Heart left ventricle (tissue), 16 donors: ENCODE measurements around the gene ARMH4. TPM values are rescaled to one million over a fixed set of nuclear protein-coding genes. Genes with fewer than 3 reads are reported as not detected.
A peak's percentile ranks its signal among the peaks of the same experiment; 100 is the strongest.

ENCODE experiments used
- ATAC-seq, 4 donors: fragments of 200-7000 bp; cut with Tn5 transposase; one replicate each; pipeline ENCODE4 v1.9.1; 2020 to 2022; ENCODE audit warnings: moderate library complexity in 4 of 4, mild to moderate bottlenecking in 3 of 4, moderate number of reproducible peaks in 1 of 4
- DNase-seq, 5 donors: peaks; one replicate each; pipeline ENCODE4 v3.0.0-alpha.2; 2020
- H3K27ac ChIP-seq, 12 donors: fragments of 200-600 bp; sonication (generic) in 4 of 12; one replicate each; pipeline versions ENCODE4 v1.5.0 to v1.8.0; 2016 to 2022; ENCODE audit warnings: mild to moderate bottlenecking in 2 of 12
- H3K27me3 ChIP-seq, 9 donors: fragments of 200-600 bp; sonication (generic) in 2 of 9; one replicate each; pipeline versions ENCODE4 v1.5.1 to v1.8.0; 2016 to 2022; ENCODE audit warnings: mild to moderate bottlenecking in 3 of 9
- H3K36me3 ChIP-seq, 9 donors: fragments of 200-600 bp; sonication (generic) in 2 of 9; one replicate each; pipeline versions ENCODE4 v1.5.0 to v1.8.0; 2018 to 2022; ENCODE audit warnings: mild to moderate bottlenecking in 2 of 9
- H3K4me1 ChIP-seq, 12 donors: fragments of 200-600 bp; sonication (generic) in 4 of 12; one replicate each; pipeline versions ENCODE4 v1.5.0 to v1.8.0; 2016 to 2022; ENCODE audit warnings: mild to moderate bottlenecking in 3 of 12
- H3K4me3 ChIP-seq, 12 donors: fragments of 200-600 bp; sonication (generic) in 4 of 12; one replicate each; pipeline versions ENCODE4 v1.5.0 to v1.8.0; 2017 to 2022; ENCODE audit warnings: mild to moderate bottlenecking in 9 of 12, moderate library complexity in 4 of 12
- H3K9me3 ChIP-seq, 12 donors: fragments of 200-600 bp; sonication (generic) in 4 of 12; one replicate each; pipeline versions ENCODE4 v1.5.0 to v1.8.0; 2016 to 2022; ENCODE audit warnings: mild to moderate bottlenecking in 1 of 12
- CTCF ChIP-seq, 12 donors: fragments of 200-600 bp; sonication (generic) in 4 of 12; IDR thresholded peaks; one replicate each; pipeline versions ENCODE4 v1.5.0 to v1.8.0; 2018 to 2022; ENCODE audit warnings: antibody characterized with exemption in 12 of 12, mild to moderate bottlenecking in 5 of 12
- POLR2A ChIP-seq, 2 donors: fragments of 450-650 bp; IDR thresholded peaks; one replicate each; pipeline ENCODE4 v1.6.1; 2017; ENCODE audit warnings: antibody characterized with exemption in 2 of 2, mild to moderate bottlenecking in 2 of 2, moderate library complexity in 2 of 2
- WGBS, 4 donors: extraction: QIAGEN DNeasy Blood & Tissue Kit in 2 of 4; methylation state at CpG; one replicate each; pipeline versions ENCODE4 v1.1.5 to v1.1.7; 2013 to 2018; 5-methylcytosine and 5-hydroxymethylcytosine counted together
- intact Hi-C, 10 donors: fragments of 100-400 bp; cut with DNase I; formaldehyde crosslinking; loops; one replicate each; pipeline versions ENCODE4 v1.11.1 to v1.14.2; 2022
- polyA plus RNA-seq, 2 donors: library from polyadenylated mRNA; stranded (reverse); fragments of 200-250 nt; gene quantifications; one replicate each; pipeline ENCODE4 v1.2.3, GENCODE V29; 2013
- total RNA-seq, 9 donors: library from RNA; depleted of rRNA in 2 of 9; stranded (reverse); fragments of >200 nt in 2 of 9; fragmentation: NEBNext Ultra II Directional in 3 of 9; extraction: Animal tissue kit (Norgen Biotek cat#: 25700) in 3 of 9; gene quantifications; one replicate each; pipeline versions ENCODE4 v1.1.0 to v1.2.4, GENCODE V29; 2016 to 2023
- donor health status: ischemic (EF 13 %, LVEDD 7.1; RV severe dilation, severe dysfunction).
- donor health status: healthy with polysubstance abuse.
- donor health status: DM: no; HTN: yes; CAD: no.
- donor health status: DM: no; HTN: no; CAD: no.
- donor health status: ischemic (EF 25% LVEDD 6.9; RV normal size, moderate dysfunction).
- donor health status: ischemic (EF 25% LVEDD 5.7; RV mildly dilated, moderate dysfunction).
- donor health status: healthy.
- donor health status: DM: yes; HTN: yes; CAD: no.
- donor health status: ischemic (EF 35%, LVEDD 5.7; RV mildly dilated, moderate dysfunction).
- donor health status: nonischemic (EF 11% LVEDD 7.7; RV severe dilation, severe dysfunction).
- donor health status: DM: yes; HTN: yes; CAD: no.
- donor health status: PGD.
- donor health status: ischemic (EF 29% LVEDD 5.4; RV normal size, mild dysfunction).
- donor health status: nonischemic (EF 23%, LVEDD 6.1; RV moderate dilation, normal function).

ARMH4 gene
- total and polyA plus RNA-seq, 11 donors, result 1.8 to 13.4 (median 9.7) TPM

- peak overlapping the region in 11 of 12 donors; percentile 12 to 76 (median 60) for H3K27ac ChIP-seq
- intact Hi-C loops, result loop anchor here in 1 of 10 donors (5.0 kb wide), 1 partner anchor 44 kb away; no protein-coding TSS in a partner anchor
- ATAC-seq, result peak in 3 of 4 donors; percentile 38 to 76 (median 66)
- H3K36me3 ChIP-seq, result no peaks in the 10 kb centered on the region
- TF ChIP-seq CTCF (IDR thresholded peaks at IDR 0.05) (no peak), POLR2A (IDR thresholded peaks at IDR 0.05) (no peak)
- H3K27me3 ChIP-seq, result peaks cover 0 to 31% (median 0%) of the 10 kb centered on the region in 9 donors
- WGBS, 4 donors, result 1 to 2% (median 2%) methylated on average over 53 to 56 of the region's 56 CpGs
- no peaks in the 10 kb centered on the region for H3K9me3 ChIP-seq
- DNase-seq, result peak in 2 of 5 donors; percentile 25 to 62
- H3K4me1 ChIP-seq, result peaks cover 0 to 19% (median 8%) of the 10 kb centered on the region in 12 donors
- peak overlapping the region; percentile 62 to 96 (median 88) for H3K4me3 ChIP-seq
Measured at GRCh38 chr14:58151133-58152013, 640 bp downstream of the ARMH4 start.

GRCh38 chr14:58150243-58150805, 1.7 kb downstream of the ARMH4 start:
- H3K27ac ChIP-seq, result no peak overlapping the region
- intact Hi-C loops, result loop anchor here in 1 of 10 donors (5.0 kb wide), 1 partner anchor 43 kb away; no protein-coding TSS in a partner anchor
- 59 to 69% (median 66%) methylated on average over 6 of the region's 6 CpGs for WGBS, 4 donors
- peaks cover 0 to 19% (median 8%) of the 10 kb centered on the region in 12 donors for H3K4me1 ChIP-seq
- peaks cover 0 to 31% (median 0%) of the 10 kb centered on the region in 9 donors for H3K27me3 ChIP-seq
- no peak for DNase-seq
- H3K36me3 ChIP-seq, result no peaks in the 10 kb centered on the region
- H3K9me3 ChIP-seq, result no peaks in the 10 kb centered on the region
- no peak for TF ChIP-seq POLR2A (IDR thresholded peaks at IDR 0.05)
- TF ChIP-seq CTCF (IDR thresholded peaks at IDR 0.05), result no peak
- ATAC-seq, result no peak
- peak overlapping the region in 8 of 12 donors; percentile 73 to 96 (median 90) for H3K4me3 ChIP-seq

GRCh38 chr14:58149196-58149595, 2.8 kb downstream of the ARMH4 start:
- Histone ChIP-seq H3K9me3 (no peaks in the 10 kb centered on the region), H3K27ac (no peak overlapping the region), H3K4me3 (no peak overlapping the region), H3K4me1 (peaks cover 0 to 19% (median 8%) of the 10 kb centered on the region in 12 donors), H3K36me3 (no peaks in the 10 kb centered on the region), H3K27me3 (peaks cover 0 to 31% (median 0%) of the 10 kb centered on the region in 9 donors)
- ATAC-seq (no peak), DNase-seq (no peak)
- TF ChIP-seq POLR2A (IDR thresholded peaks at IDR 0.05) (no peak), CTCF (IDR thresholded peaks at IDR 0.05) (no peak)
- whole genome bisulfite sequencing, 4 donors, result 83 to 97% (median 87%) methylated on average over 1 of the region's 1 CpG
- intact Hi-C loops, result no loop called here

- Histone ChIP-seq H3K27me3 (peaks cover 0 to 15% (median 0%) of the 10 kb centered on the region in 9 donors), H3K36me3 (no peaks in the 10 kb centered on the region), H3K9me3 (no peaks in the 10 kb centered on the region), H3K27ac (no peak overlapping the region), H3K4me3 (no peak overlapping the region), H3K4me1 (peaks cover 0 to 12% (median 0%) of the 10 kb centered on the region in 12 donors)
- no peak for DNase-seq
- 63 to 80% (median 72%) methylated on average over 1 of the region's 1 CpG for WGBS, 4 donors
- ATAC-seq, result no peak
- intact Hi-C loops, result no loop called here
- TF ChIP-seq POLR2A (IDR thresholded peaks at IDR 0.05), result no peak
- TF ChIP-seq CTCF (IDR thresholded peaks at IDR 0.05), result no peak
Measured at GRCh38 chr14:58146399-58146798, 5.6 kb downstream of the ARMH4 start.
